Ishikawa (cell line): Measurements from ENCODE around the gene ULK4.

Experiments
- EP300 ChIP-seq: IDR thresholded peaks from 2 replicates; pipeline ENCODE4 v1.6.1; 2012; ENCODE audit warnings: borderline replicate concordance

Gene ULK4

DNA sequence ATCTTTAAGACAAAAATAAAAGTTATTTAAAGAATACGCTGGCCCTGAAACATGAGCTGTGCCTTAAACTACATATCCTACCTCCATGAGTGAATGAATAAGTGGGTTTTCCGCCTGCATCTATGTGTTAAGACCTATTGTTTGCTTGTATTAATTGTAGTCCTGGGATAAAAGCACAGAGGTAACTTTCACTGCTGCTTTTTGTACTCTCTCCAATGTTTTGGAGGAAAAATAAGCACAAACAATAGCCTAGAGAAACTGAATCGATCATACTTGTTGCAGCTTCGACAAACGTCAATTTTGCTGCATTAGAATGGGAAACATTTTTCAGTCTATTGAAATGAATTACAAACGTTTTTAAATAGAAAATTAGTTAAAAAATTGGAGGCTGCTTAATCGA, 763.9 kb downstream of the ULK4 start:
- TF ChIP-seq EP300, result no peak
